ENCODE measurements around the gene ZCCHC7. TPM values are rescaled to one million over a fixed set of nuclear protein-coding genes. Genes with fewer than 3 reads are reported as not detected.

Gene ZCCHC7
- total RNA-seq, 1 experiment from 2014 or later = 41.7 TPM

DNA sequence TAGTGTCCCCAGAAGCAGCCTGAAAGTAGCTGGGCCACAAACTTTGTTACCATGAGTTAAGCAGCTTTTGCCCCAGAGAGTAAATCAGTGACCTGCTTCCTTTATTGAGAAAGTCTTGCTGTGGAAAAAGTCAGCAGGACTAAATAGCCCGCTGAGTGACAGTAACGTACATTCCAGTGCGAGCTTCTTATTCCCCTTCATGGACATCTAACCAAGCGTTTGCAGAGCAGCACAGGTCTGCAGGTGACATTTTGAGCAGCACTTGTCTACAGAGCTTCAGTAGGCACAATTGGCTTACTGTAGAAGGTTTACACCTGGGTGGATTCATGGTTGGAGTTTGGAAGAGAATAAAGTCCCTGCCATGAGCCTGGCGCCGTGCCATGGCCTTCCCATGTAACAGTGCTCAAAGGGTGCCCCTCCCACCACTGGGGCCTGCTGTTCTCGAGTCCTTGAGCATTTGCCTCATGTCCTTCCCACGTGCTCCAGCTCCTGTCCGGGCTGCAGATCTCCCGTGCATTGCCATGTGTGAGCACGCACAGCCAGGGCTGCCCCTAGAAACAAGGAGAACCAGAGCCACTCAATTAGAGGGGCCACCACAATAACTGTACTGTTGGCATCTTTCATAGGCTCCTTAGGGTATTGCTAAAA is 260.8 kb downstream of the ZCCHC7 start:
- Mint-ChIP-seq H3K27me3 (ENCODE audit: insufficient read depth, unreplicated experiment) (peaks cover 17% of the 10 kb centered on the region), H3K27ac (ENCODE audit: low read depth, unreplicated experiment) (no peak overlapping the region), H3K4me1 (ENCODE audit: insufficient read depth, unreplicated experiment) (no peaks in the 10 kb centered on the region), H3K9me3 (ENCODE audit: unreplicated experiment) (no peaks in the 10 kb centered on the region), H3K4me3 (ENCODE audit: unreplicated experiment) (no peak overlapping the region), H3K36me3 (ENCODE audit: insufficient read depth, unreplicated experiment) (no peaks in the 10 kb centered on the region)
- ChIA-PET CTCF (interaction anchor here (0.6 kb wide), 2 partner anchors 392 to 518 kb away, joined by 3 read pairs; no protein-coding TSS in a partner anchor), POLR2A (interaction anchor here (0.8 kb wide), 1 partner anchor 302 kb away, joined by 3 read pairs; no protein-coding TSS in a partner anchor)
- TF ChIP-seq, protein P1, sequence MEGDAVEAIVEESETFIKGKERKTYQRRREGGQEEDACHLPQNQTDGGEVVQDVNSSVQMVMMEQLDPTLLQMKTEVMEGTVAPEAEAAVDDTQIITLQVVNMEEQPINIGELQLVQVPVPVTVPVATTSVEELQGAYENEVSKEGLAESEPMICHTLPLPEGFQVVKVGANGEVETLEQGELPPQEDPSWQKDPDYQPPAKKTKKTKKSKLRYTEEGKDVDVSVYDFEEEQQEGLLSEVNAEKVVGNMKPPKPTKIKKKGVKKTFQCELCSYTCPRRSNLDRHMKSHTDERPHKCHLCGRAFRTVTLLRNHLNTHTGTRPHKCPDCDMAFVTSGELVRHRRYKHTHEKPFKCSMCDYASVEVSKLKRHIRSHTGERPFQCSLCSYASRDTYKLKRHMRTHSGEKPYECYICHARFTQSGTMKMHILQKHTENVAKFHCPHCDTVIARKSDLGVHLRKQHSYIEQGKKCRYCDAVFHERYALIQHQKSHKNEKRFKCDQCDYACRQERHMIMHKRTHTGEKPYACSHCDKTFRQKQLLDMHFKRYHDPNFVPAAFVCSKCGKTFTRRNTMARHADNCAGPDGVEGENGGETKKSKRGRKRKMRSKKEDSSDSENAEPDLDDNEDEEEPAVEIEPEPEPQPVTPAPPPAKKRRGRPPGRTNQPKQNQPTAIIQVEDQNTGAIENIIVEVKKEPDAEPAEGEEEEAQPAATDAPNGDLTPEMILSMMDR (IDR thresholded peaks at IDR 0.05; ENCODE audit: unreplicated experiment) = no peak
- no peak for DNase-seq (ENCODE audit: unreplicated experiment)
- intact Hi-C loops (cut with micrococcal nuclease) = no loop called here
- no TSS peak for BruUV-seq (replicated peaks)

DNA sequence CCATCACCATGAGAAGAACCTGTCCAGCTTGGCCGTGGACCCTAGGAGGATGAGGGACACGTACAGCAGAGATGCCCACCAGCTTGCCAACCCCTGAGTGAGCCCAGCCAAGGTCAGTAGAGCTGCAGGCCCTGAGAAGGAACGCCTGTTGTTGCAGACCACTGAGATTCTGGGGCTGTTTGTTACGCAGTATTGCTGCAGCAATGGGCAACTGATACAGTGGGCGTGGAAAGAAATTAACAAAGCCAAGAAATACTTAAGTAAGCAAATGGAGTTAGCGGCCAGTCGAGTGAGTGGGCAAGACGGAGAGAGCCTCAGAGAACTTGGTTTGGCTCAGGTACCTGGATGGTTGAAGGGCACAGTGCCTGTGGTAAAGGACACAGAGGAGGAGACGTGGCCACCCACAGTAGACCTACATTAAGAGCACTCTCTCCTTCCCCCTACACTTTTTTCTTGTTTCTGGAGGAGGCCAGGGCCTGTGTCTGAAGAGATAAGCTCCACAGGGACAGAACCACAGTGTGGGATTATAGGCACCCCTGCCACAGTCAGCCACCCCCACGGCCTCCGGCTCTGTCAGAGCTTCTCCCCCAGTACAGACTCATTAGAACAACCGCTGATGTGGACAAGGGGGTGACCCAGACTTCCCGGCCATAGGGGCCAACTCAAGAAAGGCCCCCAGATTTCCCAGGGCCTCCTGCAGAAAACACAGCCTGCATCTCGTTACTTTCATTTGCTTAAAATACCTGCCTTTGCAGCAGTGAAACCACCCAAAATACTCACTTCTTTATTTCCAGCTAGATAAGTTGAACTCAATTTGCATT is 262.0 kb downstream of the ZCCHC7 start:
- BruUV-seq (replicated peaks) = no TSS peak
- TF ChIP-seq, protein P1 (IDR thresholded peaks at IDR 0.05; ENCODE audit: unreplicated experiment) = no peak
- Mint-ChIP-seq H3K4me3 (ENCODE audit: unreplicated experiment) (no peak overlapping the region), H3K4me1 (ENCODE audit: insufficient read depth, unreplicated experiment) (no peaks in the 10 kb centered on the region), H3K27ac (ENCODE audit: low read depth, unreplicated experiment) (no peak overlapping the region), H3K27me3 (ENCODE audit: insufficient read depth, unreplicated experiment) (peaks cover 6% of the 10 kb centered on the region), H3K9me3 (ENCODE audit: unreplicated experiment) (no peaks in the 10 kb centered on the region), H3K36me3 (ENCODE audit: insufficient read depth, unreplicated experiment) (no peaks in the 10 kb centered on the region)
- ChIA-PET POLR2A (no interaction called here), CTCF (interaction anchor here (0.6 to 1.5 kb wide), 2 partner anchors 15 to 393 kb away, joined by 3 to 5 read pairs; no protein-coding TSS in a partner anchor)
- intact Hi-C loops (cut with micrococcal nuclease) = no loop called here
- DNase-seq (ENCODE audit: unreplicated experiment) = no peak

DNA sequence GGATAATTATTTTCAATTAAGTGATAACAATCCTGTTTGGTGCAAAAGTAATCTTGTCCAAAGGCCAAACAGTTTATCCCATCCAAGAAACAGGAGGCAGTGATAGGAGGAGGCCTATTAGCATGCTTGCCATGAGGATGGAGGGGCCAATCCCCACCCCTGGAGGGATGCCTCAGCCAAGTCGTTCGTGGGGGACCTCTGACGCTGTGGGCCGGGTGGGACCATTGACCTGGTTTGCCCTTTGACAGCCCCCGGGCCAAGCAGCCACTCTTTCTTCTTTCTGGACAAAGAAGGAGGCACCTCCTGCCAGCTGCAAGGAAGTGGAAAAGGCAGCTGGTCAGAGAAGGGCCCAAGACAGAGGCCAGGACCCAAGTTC is 262.6 kb downstream of the ZCCHC7 start:
- Mint-ChIP-seq H3K4me1 (ENCODE audit: insufficient read depth, unreplicated experiment) (no peaks in the 10 kb centered on the region), H3K27me3 (ENCODE audit: insufficient read depth, unreplicated experiment) (no peaks in the 10 kb centered on the region), H3K4me3 (ENCODE audit: unreplicated experiment) (no peak overlapping the region), H3K36me3 (ENCODE audit: insufficient read depth, unreplicated experiment) (no peaks in the 10 kb centered on the region), H3K27ac (ENCODE audit: low read depth, unreplicated experiment) (no peak overlapping the region), H3K9me3 (ENCODE audit: unreplicated experiment) (no peaks in the 10 kb centered on the region)
- DNase-seq (ENCODE audit: unreplicated experiment) = no peak
- ChIA-PET CTCF (interaction anchor here (1.5 kb wide), 1 partner anchor 16 kb away, joined by 5 read pairs; no protein-coding TSS in a partner anchor), POLR2A (no interaction called here)
- TF ChIP-seq, protein P1 (IDR thresholded peaks at IDR 0.05; ENCODE audit: unreplicated experiment) = no peak
- intact Hi-C loops (cut with micrococcal nuclease) = no loop called here
- BruUV-seq (replicated peaks) = no TSS peak

DNA sequence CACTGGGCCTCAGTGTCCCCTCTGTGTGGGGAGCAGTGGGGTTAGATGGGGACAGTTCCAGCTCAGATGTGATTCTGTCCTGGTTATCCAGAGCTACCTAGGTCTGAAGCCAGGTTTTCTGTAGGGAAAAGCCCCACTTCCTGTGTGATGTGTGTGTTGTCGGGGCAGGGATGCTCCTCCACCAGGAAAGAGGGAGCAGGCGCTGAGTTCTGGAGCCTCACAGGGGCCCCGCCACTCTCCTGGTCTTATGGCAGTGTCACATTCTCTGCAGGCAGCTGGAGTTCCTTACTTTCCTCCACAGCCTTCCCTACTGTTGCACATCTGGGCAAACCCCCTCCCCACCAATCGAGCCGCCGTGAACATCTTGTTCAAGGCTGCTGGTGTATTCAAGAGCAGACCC is 263.0 kb downstream of the ZCCHC7 start:
- H3K4me3 Mint-ChIP-seq (ENCODE audit: unreplicated experiment) = no peak overlapping the region
- ChIA-PET CTCF (interaction anchor here (1.5 kb wide), 1 partner anchor 16 kb away, joined by 5 read pairs; no protein-coding TSS in a partner anchor), POLR2A (no interaction called here)

More for the DNA sequence above, 263.0 kb downstream of the ZCCHC7 start:
- no peaks in the 10 kb centered on the region for H3K4me1 Mint-ChIP-seq (ENCODE audit: insufficient read depth, unreplicated experiment)
- no TSS peak for BruUV-seq (replicated peaks)
- H3K36me3 Mint-ChIP-seq (ENCODE audit: insufficient read depth, unreplicated experiment) = no peaks in the 10 kb centered on the region
- no peak overlapping the region for H3K27ac Mint-ChIP-seq (ENCODE audit: low read depth, unreplicated experiment)
- intact Hi-C loops (cut with micrococcal nuclease) = no loop called here
- no peaks in the 10 kb centered on the region for H3K9me3 Mint-ChIP-seq (ENCODE audit: unreplicated experiment)
- no peaks in the 10 kb centered on the region for H3K27me3 Mint-ChIP-seq (ENCODE audit: insufficient read depth, unreplicated experiment)
- DNase-seq (ENCODE audit: unreplicated experiment) = no peak
- TF ChIP-seq, protein P1 (IDR thresholded peaks at IDR 0.05; ENCODE audit: unreplicated experiment) = no peak
